Colonic mucosa (tissue), 4 donors: ENCODE measurements around the gene FLYWCH2. TPM values are rescaled to one million over a fixed set of nuclear protein-coding genes. Genes with fewer than 3 reads are reported as not detected.

ENCODE experiments used
- DNase-seq: peaks from one replicate; pipeline ENCODE4 v3.0.0-alpha.2; 2020
- H3K27ac ChIP-seq: fragments of 200-600 bp; one replicate; pipeline ENCODE4 v1.8.0; 2021
- H3K27me3 ChIP-seq: fragments of 200-600 bp; one replicate; pipeline ENCODE4 v1.8.0; 2021
- H3K36me3 ChIP-seq: fragments of 200-600 bp; one replicate; pipeline ENCODE4 v1.8.0; 2021
- H3K4me1 ChIP-seq: fragments of 200-600 bp; one replicate; pipeline ENCODE4 v1.8.0; 2021; ENCODE audit warnings: mild to moderate bottlenecking
- H3K4me3 ChIP-seq: fragments of 200-600 bp; one replicate; pipeline ENCODE4 v1.8.0; 2021
- H3K9ac ChIP-seq, 2 donors: one replicate each; pipeline ENCODE4 v1.7.0; 2013; ENCODE audit warnings: control low read depth in 2 of 2, low read depth in 2 of 2, low read length in 2 of 2
- H3K9me3 ChIP-seq: fragments of 200-600 bp; one replicate; pipeline ENCODE4 v1.8.0; 2021
- intact Hi-C: fragments of 100-400 bp; cut with DNase I; formaldehyde crosslinking; loops from one replicate; pipeline ENCODE4 v1.14.1; 2022
- total RNA-seq, 2 donors: library from RNA; stranded (reverse); fragmentation: NEBNext Ultra II Directional in 1 of 2; extraction: Animal tissue kit (Norgen Biotek cat#: 25700) in 1 of 2; gene quantifications; one replicate each; pipeline ENCODE4 v1.2.1, GENCODE V29; 2021
- TF ChIP-seq, protein P1 (sequence below): fragments of 200-600 bp; IDR thresholded peaks from one replicate; pipeline ENCODE4 v1.8.0; 2022; ENCODE audit warnings: antibody characterized with exemption, mild to moderate bottlenecking
- donor health status: healthy.
- donor health status: DM: no; HTN: no; CAD: no.
- donor health status: DM: no; HTN: no; CAD: no.

FLYWCH2 gene, protein sequence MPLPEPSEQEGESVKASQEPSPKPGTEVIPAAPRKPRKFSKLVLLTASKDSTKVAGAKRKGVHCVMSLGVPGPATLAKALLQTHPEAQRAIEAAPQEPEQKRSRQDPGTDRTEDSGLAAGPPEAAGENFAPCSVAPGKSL
- 10 to 100 TPM; 16.2 to 24.8 TPM for total RNA-seq

DNA sequence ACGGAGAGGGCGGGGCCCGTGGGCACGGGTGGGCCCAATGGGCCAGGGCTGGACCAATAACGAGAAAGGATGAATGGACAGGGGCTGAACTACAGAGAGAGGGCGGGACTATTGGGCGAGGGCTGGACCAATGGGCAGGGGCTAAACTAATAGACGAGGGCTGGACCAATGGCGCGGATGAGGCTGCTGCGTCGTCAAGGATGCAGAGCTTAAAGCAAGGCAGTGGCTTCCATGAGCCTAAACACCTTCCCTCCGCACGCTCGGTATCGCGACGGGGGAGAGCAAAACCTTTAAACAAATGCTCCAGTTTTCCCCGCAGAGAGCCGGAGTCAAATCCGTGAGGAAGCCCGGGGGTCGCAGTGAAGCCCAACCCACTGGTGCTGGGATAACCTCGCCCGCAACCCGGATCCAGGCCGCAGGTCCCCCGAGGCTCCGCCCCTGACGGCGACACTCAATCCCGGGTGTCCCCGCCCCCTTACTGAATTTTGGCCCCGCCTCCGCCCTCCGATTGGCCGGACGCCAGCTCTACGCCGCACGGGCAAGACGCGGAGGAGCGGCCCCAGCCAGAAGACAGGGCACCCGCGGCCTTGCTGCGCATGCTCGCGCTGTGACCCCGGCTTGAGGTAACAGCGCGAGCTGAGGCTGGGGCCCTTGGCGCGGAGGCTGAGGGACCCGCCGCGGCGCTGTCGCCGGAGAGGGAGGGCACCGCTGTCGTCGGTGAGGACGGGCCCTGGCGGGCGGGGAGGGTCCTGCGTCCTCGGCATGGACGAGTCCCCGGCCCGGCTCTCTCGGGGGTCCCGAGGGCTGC, at the start of gene FLYWCH2:
Gene FLYWCH2 (plus strand): TSS at position 566 of the 808 bp plus-strand sequence. CDS start 13,235 bp downstream, outside the sequence.
- Histone ChIP-seq H3K27me3 (no peaks in the 10 kb centered on the region), H3K9ac (peak within 1 kb of the TSS; percentile 93 to 97), H3K27ac (peak within 1 kb of the TSS; percentile 93), H3K36me3 (no peaks in the 10 kb centered on the region), H3K9me3 (no peaks in the 10 kb centered on the region), H3K4me3 (peak within 1 kb of the TSS; percentile 78), H3K4me1 (peaks cover 5% of the 10 kb centered on the region)
- TF ChIP-seq, protein P1, sequence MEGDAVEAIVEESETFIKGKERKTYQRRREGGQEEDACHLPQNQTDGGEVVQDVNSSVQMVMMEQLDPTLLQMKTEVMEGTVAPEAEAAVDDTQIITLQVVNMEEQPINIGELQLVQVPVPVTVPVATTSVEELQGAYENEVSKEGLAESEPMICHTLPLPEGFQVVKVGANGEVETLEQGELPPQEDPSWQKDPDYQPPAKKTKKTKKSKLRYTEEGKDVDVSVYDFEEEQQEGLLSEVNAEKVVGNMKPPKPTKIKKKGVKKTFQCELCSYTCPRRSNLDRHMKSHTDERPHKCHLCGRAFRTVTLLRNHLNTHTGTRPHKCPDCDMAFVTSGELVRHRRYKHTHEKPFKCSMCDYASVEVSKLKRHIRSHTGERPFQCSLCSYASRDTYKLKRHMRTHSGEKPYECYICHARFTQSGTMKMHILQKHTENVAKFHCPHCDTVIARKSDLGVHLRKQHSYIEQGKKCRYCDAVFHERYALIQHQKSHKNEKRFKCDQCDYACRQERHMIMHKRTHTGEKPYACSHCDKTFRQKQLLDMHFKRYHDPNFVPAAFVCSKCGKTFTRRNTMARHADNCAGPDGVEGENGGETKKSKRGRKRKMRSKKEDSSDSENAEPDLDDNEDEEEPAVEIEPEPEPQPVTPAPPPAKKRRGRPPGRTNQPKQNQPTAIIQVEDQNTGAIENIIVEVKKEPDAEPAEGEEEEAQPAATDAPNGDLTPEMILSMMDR = no peak
- peak; percentile 100 for DNase-seq
- intact Hi-C loops = no loop called here

DNA sequence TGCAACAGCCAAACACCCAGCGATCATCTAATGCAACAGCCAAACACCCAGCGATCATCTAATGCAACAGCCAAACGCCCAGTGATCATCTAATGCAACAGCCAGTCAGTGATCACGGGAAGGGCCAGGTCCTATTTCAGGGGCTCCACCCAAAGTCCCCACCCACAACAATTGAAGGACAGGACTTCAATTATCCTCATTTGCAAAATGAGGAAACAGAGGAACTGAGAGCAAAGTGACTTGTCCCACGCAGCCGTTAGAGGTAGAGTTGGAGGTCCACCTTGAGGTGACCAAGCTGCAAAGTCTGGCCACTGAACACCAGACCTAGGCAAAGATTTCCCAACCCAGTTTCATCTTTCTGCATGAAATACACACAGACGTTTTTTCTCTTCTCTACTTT, 49.2 kb upstream of the FLYWCH2 start:
- no peaks in the 10 kb centered on the region for H3K27me3 ChIP-seq
- H3K4me3 ChIP-seq = no peak overlapping the region
- DNase-seq = no peak
- no peak overlapping the region for H3K9ac ChIP-seq
- H3K9me3 ChIP-seq = no peaks in the 10 kb centered on the region
- TF ChIP-seq, protein P1 = no peak
- H3K36me3 ChIP-seq = no peaks in the 10 kb centered on the region
- no peak overlapping the region for H3K27ac ChIP-seq
- intact Hi-C loops = no loop called here
- H3K4me1 ChIP-seq = no peaks in the 10 kb centered on the region

DNA sequence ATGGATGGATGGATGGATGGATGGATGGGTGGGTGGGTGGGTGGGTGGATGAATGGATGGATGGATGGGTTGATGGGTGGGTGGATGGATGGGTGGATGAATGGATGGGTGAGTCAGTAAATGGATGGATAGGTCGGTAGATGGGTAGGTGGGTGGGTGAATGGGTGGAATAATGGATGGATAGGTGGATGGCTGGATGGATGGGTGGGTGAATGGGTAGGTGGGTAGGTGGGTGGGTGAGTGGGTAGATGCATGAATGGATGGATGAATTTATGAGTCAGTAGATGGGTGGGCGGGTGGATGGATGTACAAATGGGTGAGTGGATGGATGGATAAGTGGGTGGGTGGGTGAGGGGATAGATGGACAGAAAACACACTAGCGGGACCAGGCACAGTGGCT, 48.0 kb upstream of the FLYWCH2 start:
- Histone ChIP-seq H3K4me1 (no peaks in the 10 kb centered on the region), H3K36me3 (no peaks in the 10 kb centered on the region), H3K27me3 (no peaks in the 10 kb centered on the region), H3K9me3 (no peaks in the 10 kb centered on the region), H3K27ac (no peak overlapping the region), H3K4me3 (no peak overlapping the region), H3K9ac (no peak overlapping the region)
- DNase-seq = no peak
- TF ChIP-seq, protein P1 = no peak
- intact Hi-C loops = no loop called here

DNA sequence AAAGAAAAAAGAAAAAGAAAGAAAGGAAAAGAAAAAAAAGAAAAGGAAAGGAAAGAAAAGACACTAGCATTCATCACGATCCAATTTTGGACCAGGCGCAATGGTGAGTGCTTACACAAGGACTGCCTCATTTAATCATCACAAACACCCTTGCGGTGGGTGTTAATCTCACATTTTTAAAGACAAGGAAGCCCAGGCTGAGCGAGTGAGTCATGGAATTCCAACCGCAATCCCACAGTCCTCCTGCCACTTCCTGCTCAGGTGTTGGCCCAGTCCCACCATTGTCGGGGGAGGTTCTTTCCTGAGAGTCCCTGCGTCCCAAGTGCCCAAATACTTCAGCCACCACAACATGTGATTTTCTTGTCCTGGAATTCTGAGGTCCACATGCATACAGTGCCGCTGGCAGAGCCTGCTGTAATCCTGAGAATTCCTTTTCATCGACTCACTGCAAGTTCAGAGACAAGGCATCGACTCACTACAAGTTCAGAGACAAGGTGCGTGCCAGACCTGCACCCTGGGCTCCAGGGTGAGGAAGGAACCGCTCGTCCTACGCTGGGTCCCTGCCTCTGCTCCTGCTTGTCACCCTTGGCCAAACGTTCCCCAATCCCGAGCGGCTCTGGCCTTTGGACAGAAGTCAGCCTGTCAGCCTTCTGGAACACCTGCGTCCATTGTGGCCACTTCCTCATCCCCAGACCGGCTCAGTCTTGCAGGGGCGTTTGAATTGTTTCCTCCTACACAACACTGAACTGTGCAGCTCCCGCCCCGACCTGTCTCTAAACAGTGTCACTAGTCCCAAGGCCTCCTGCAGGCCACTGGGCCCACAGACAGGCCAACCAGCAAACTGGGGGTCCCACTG, 47.1 kb upstream of the FLYWCH2 start:
- intact Hi-C loops = no loop called here
- Histone ChIP-seq H3K36me3 (no peaks in the 10 kb centered on the region), H3K4me1 (no peaks in the 10 kb centered on the region), H3K4me3 (no peak overlapping the region), H3K9ac (peak overlapping the region in 1 of 2 donors; percentile 3), H3K27ac (peak overlapping the region; percentile 31), H3K9me3 (no peaks in the 10 kb centered on the region), H3K27me3 (no peaks in the 10 kb centered on the region)
- peak; percentile 70 for DNase-seq
- TF ChIP-seq, protein P1 = no peak
